Measurements from ENCODE around the gene NCK2. TPM values are rescaled to one million over a fixed set of nuclear protein-coding genes. Genes with fewer than 3 reads are reported as not detected.

Gene NCK2
- total RNA-seq, result 35.8 and 54.5 TPM in 2 replicates

- peak in 1 of 2 donors; percentile 39 for DNase-seq (ENCODE audit: low read depth in 2 of 2)
Observed at GRCh38 chr2:105744909-105745853, at the start of gene NCK2. Gene NCK2 (plus strand): TSS chr2:105744912. CDS start chr2:105855064, 110,152 bp downstream.

GRCh38 chr2:105697781-105698449, 46.8 kb upstream of the NCK2 start:
- DNase-seq (ENCODE audit: low read depth in 2 of 2), result no peak

GRCh38 chr2:105698820-105699219, 45.9 kb upstream of the NCK2 start:
- DNase-seq (ENCODE audit: low read depth in 2 of 2), result no peak

- no peak for DNase-seq (ENCODE audit: low read depth in 2 of 2)
Observed at GRCh38 chr2:105701042-105701441, 43.7 kb upstream of the NCK2 start.

- no peak for DNase-seq (ENCODE audit: low read depth in 2 of 2)
Observed at GRCh38 chr2:105708697-105709096, 36.0 kb upstream of the NCK2 start.

- DNase-seq (ENCODE audit: low read depth in 2 of 2), result no peak
Observed at GRCh38 chr2:105711394-105711793, 33.3 kb upstream of the NCK2 start.

GRCh38 chr2:105712166-105712915, 32.4 kb upstream of the NCK2 start:
- DNase-seq (ENCODE audit: low read depth in 2 of 2), result no peak

GRCh38 chr2:105712981-105713596, 31.6 kb upstream of the NCK2 start:
- no peak for DNase-seq (ENCODE audit: low read depth in 2 of 2)

- no peak for DNase-seq (ENCODE audit: low read depth in 2 of 2)
Observed at GRCh38 chr2:105714141-105714540, 30.6 kb upstream of the NCK2 start.

GRCh38 chr2:105718846-105719481, 25.7 kb upstream of the NCK2 start:
- DNase-seq (ENCODE audit: low read depth in 2 of 2), result no peak

GRCh38 chr2:105721991-105722511, 22.7 kb upstream of the NCK2 start:
- DNase-seq (ENCODE audit: low read depth in 2 of 2), result no peak

- DNase-seq (ENCODE audit: low read depth in 2 of 2), result no peak
Observed at GRCh38 chr2:105722726-105723297, 21.9 kb upstream of the NCK2 start.

- no peak for DNase-seq (ENCODE audit: low read depth in 2 of 2)
Observed at GRCh38 chr2:105723431-105723830, 21.3 kb upstream of the NCK2 start.

- no peak for DNase-seq (ENCODE audit: low read depth in 2 of 2)
Observed at GRCh38 chr2:105725388-105725787, 19.3 kb upstream of the NCK2 start.

- no peak for DNase-seq (ENCODE audit: low read depth in 2 of 2)
Observed at GRCh38 chr2:105730170-105730569, 14.5 kb upstream of the NCK2 start.

- DNase-seq (ENCODE audit: low read depth in 2 of 2), result no peak
Observed at GRCh38 chr2:105731511-105731910, 13.2 kb upstream of the NCK2 start.

GRCh38 chr2:105732101-105732500, 12.6 kb upstream of the NCK2 start:
- no peak for DNase-seq (ENCODE audit: low read depth in 2 of 2)

- DNase-seq (ENCODE audit: low read depth in 2 of 2), result no peak
Observed at GRCh38 chr2:105732955-105733607, 11.6 kb upstream of the NCK2 start.

GRCh38 chr2:105733875-105734274, 10.8 kb upstream of the NCK2 start:
- DNase-seq (ENCODE audit: low read depth in 2 of 2), result no peak
